ENCODE results near the gene LAMA1.
"Not testable (repeated sequence)": the region's sequence is repeated elsewhere in the genome, so short reads cannot be mapped to it uniquely, and the experiment has no call there.

DNA sequence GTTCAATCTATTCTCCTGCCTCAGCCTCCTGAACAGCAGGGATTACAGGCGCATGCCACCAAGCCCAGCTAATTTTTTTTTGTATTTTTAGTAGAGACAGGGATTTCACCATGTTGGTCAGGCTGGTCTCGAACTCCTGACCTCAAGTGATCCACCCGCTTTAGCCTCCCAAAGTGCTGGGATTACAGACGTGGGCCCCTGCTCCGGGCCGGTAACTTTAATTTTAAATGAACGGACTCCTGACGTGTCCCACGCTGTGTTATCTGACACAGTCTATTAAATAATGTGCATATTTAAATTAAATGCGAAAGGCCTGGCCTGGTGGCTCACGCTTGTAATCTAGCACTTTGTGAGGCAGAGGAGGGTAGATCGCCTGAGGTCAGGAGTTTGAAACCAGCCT lies 27.3 kb upstream of the LAMA1 start:
- TF ChIP-seq RAD21 (conservative IDR thresholded peaks at IDR 0.05); SMC3 (conservative IDR thresholded peaks at IDR 0.05; ENCODE audit: poor library complexity); TAF1 (IDR thresholded peaks at IDR 0.05; ENCODE audit: low read depth); POLR2AphosphoS5 (IDR thresholded peaks at IDR 0.05); EZH2 (IDR thresholded peaks at IDR 0.05; ENCODE audit: borderline replicate concordance, insufficient read depth, low read length, poor library complexity, severe bottlenecking): not testable (repeated sequence)
- TF ChIP-seq, protein P1, sequence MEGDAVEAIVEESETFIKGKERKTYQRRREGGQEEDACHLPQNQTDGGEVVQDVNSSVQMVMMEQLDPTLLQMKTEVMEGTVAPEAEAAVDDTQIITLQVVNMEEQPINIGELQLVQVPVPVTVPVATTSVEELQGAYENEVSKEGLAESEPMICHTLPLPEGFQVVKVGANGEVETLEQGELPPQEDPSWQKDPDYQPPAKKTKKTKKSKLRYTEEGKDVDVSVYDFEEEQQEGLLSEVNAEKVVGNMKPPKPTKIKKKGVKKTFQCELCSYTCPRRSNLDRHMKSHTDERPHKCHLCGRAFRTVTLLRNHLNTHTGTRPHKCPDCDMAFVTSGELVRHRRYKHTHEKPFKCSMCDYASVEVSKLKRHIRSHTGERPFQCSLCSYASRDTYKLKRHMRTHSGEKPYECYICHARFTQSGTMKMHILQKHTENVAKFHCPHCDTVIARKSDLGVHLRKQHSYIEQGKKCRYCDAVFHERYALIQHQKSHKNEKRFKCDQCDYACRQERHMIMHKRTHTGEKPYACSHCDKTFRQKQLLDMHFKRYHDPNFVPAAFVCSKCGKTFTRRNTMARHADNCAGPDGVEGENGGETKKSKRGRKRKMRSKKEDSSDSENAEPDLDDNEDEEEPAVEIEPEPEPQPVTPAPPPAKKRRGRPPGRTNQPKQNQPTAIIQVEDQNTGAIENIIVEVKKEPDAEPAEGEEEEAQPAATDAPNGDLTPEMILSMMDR (IDR thresholded peaks at IDR 0.05; ENCODE audit: poor library complexity, severe bottlenecking) = not testable (repeated sequence)

Measured in neural cell (in vitro differentiated cells).